OCI-LY7 (cell line): ENCODE results near the gene OR2Z1. TPM values are rescaled to one million over a fixed set of nuclear protein-coding genes. Genes with fewer than 3 reads are reported as not detected.
"Not testable (repeated sequence)": the region's sequence is repeated elsewhere in the genome, so short reads cannot be mapped to it uniquely, and the experiment has no call there.

Experiments used
- BruUV-seq: library from RNA; stranded (reverse); fragments of 400-500 nt; replicated peaks from 2 replicates; lab custom pipeline; 2021; lab: Mats Ljungman, UMichigan
- CTCF ChIA-PET: fragments of 300-600 bp; sonication (Branson Sonifier 250); formaldehyde crosslinking; loops from one replicate; lab custom pipeline; 2022; ENCODE audit warnings: antibody characterized with exemption; ENCODE audit not compliant: unreplicated experiment; lab: Charles Lee
- POLR2A ChIA-PET: fragments of 300-600 bp; sonication (Branson Sonifier 250); formaldehyde crosslinking; loops from one replicate; lab custom pipeline; 2022; ENCODE audit warnings: antibody characterized with exemption; lab: Charles Lee
- DNase-seq: peaks from one replicate; pipeline ENCODE4 v3.0.0-alpha.2; 2015; ENCODE audit warnings: low spot score
- H2AFZ ChIP-seq: fragments of 200-600 bp; sonication (generic), shearing (Covaris generic); 2 replicates; pipeline ENCODE4 v1.6.1; 2014; ENCODE audit warnings: mild to moderate bottlenecking, antibody characterized with exemption, low read length, moderate library complexity
- H3K27ac ChIP-seq: fragments of 200-600 bp; sonication (generic); 2 replicates; pipeline ENCODE4 v1.5.1; 2014; ENCODE audit warnings: mixed run types, low read depth, mild to moderate bottlenecking, moderate library complexity, low read length, inconsistent platforms; ENCODE audit not compliant: poor library complexity, severe bottlenecking
- H3K36me3 ChIP-seq: fragments of 200-600 bp; sonication (generic); 2 replicates; pipeline ENCODE4 v1.6.1; 2014; ENCODE audit warnings: mild to moderate bottlenecking, antibody characterized with exemption, low read length, moderate library complexity, mixed read lengths; ENCODE audit not compliant: insufficient read depth
- H3K4me1 ChIP-seq: fragments of 200-600 bp; sonication (generic); 2 replicates; pipeline ENCODE4 v1.5.1; 2014; ENCODE audit warnings: mild to moderate bottlenecking, low read length; ENCODE audit not compliant: insufficient read depth, poor library complexity, severe bottlenecking
- H3K4me2 ChIP-seq: fragments of 200-600 bp; sonication (generic); 2 replicates; pipeline ENCODE4 v1.6.1; 2014; ENCODE audit warnings: mild to moderate bottlenecking, low read length
- H3K4me3 ChIP-seq: fragments of 200-600 bp; sonication (generic); 2 replicates; pipeline ENCODE4 v1.5.1; 2014; ENCODE audit warnings: mild to moderate bottlenecking, low read depth, low read length; ENCODE audit not compliant: poor library complexity, severe bottlenecking
- H3K79me2 ChIP-seq: fragments of 200-600 bp; sonication (generic); 2 replicates; pipeline ENCODE4 v1.6.1; 2016; ENCODE audit warnings: low read depth, mild to moderate bottlenecking, low read length, moderate library complexity, mixed read lengths; ENCODE audit not compliant: insufficient read depth
- H3K9me2 ChIP-seq: fragments of 200-600 bp; sonication (generic); 2 replicates; pipeline ENCODE4 v1.6.1; 2016; ENCODE audit warnings: mild to moderate bottlenecking, low read length, mixed read lengths; ENCODE audit not compliant: insufficient read depth
- H3K9me3 ChIP-seq: fragments of 200-600 bp; sonication (generic); 2 replicates; pipeline ENCODE4 v1.6.1; 2014; ENCODE audit warnings: mild to moderate bottlenecking, mixed run types, low read length, mixed read lengths
- H4K20me1 ChIP-seq: fragments of 200-600 bp; sonication (generic); 2 replicates; pipeline ENCODE4 v1.6.1; 2014; ENCODE audit warnings: mild to moderate bottlenecking, antibody characterized with exemption, low read length, moderate library complexity, mixed read lengths; ENCODE audit not compliant: insufficient read depth
- CTCF ChIP-seq: fragments of 200-600 bp; sonication (generic); conservative IDR thresholded peaks from 2 replicates; pipeline ENCODE4 v1.5.1; 2014; ENCODE audit warnings: mild to moderate bottlenecking, antibody characterized with exemption, low read length, moderate library complexity, mixed read lengths
- EZH2phosphoT487 ChIP-seq: fragments of 200-600 bp; sonication (generic); IDR thresholded peaks from 2 replicates; pipeline ENCODE4 v1.6.1; 2018; ENCODE audit warnings: low read depth, borderline replicate concordance, mild to moderate bottlenecking, mixed run types, antibody characterized with exemption, low read length, moderate library complexity, mixed read lengths
- intact Hi-C: fragments of 100-400 bp; cut with micrococcal nuclease; formaldehyde crosslinking; loops from one replicate; pipeline ENCODE4 v1.10.0; 2022; ENCODE audit not compliant: unreplicated experiment
- total RNA-seq, 2 experiments: library from RNA; depleted of rRNA in 1 of 2; stranded (reverse); fragments of >200 nt in 1 of 2; shearing (Covaris generic) in 1 of 2; gene quantifications; 2 replicates each; pipeline ENCODE4 v1.2.3, GENCODE V29; 2014 to 2022

Gene OR2Z1
- total RNA-seq, 2 experiments from 2014 or later, result not detected

GRCh38 chr19:8703223-8703622, 18.2 kb upstream of the OR2Z1 start:
- no peaks in the 10 kb centered on the region for H3K9me3 ChIP-seq
- no peaks in the 10 kb centered on the region for H4K20me1 ChIP-seq
- DNase-seq, result no peak
- no peak for TF ChIP-seq CTCF
- TF ChIP-seq EZH2phosphoT487, result no peak
- ChIA-PET CTCF (no interaction called here), POLR2A (no interaction called here)
- no peak overlapping the region for H3K27ac ChIP-seq
- H3K9me2 ChIP-seq, result no peaks in the 10 kb centered on the region
- H3K4me3 ChIP-seq, result no peak overlapping the region
- no peak overlapping the region for H3K4me2 ChIP-seq
- H3K79me2 ChIP-seq, result no peaks in the 10 kb centered on the region
- no TSS peak for BruUV-seq
- intact Hi-C loops, result no loop called here
- H3K36me3 ChIP-seq, result no peaks in the 10 kb centered on the region
- H2AFZ ChIP-seq, result no peak overlapping the region
- H3K4me1 ChIP-seq, result no peaks in the 10 kb centered on the region

- H3K9me2 ChIP-seq, H4K20me1 ChIP-seq, H3K4me3 ChIP-seq, H3K79me2 ChIP-seq, BruUV-seq, H3K4me2 ChIP-seq, H3K27ac ChIP-seq, H2AFZ ChIP-seq, H3K36me3 ChIP-seq, DNase-seq, H3K9me3 ChIP-seq, H3K4me1 ChIP-seq, POLR2A ChIA-PET, CTCF ChIA-PET, intact Hi-C loops: not testable (repeated sequence)
Observed at GRCh38 chr19:8705304-8705703, 16.1 kb upstream of the OR2Z1 start.

- no peak overlapping the region for H2AFZ ChIP-seq
- H3K79me2 ChIP-seq, result no peaks in the 10 kb centered on the region
- H3K4me3 ChIP-seq, result no peak overlapping the region
- H4K20me1 ChIP-seq, result no peaks in the 10 kb centered on the region
- no peaks in the 10 kb centered on the region for H3K4me1 ChIP-seq
- no peak for TF ChIP-seq CTCF
- no peak for TF ChIP-seq EZH2phosphoT487
- no peak for DNase-seq
- H3K9me2 ChIP-seq, result no peaks in the 10 kb centered on the region
- ChIA-PET CTCF (no interaction called here), POLR2A (no interaction called here)
- no TSS peak for BruUV-seq
- H3K9me3 ChIP-seq, result no peaks in the 10 kb centered on the region
- no peaks in the 10 kb centered on the region for H3K36me3 ChIP-seq
- H3K27ac ChIP-seq, result no peak overlapping the region
- no peak overlapping the region for H3K4me2 ChIP-seq
- intact Hi-C loops, result no loop called here
Observed at GRCh38 chr19:8705742-8706141, 15.7 kb upstream of the OR2Z1 start.

GRCh38 chr19:8710337-8710736, 11.1 kb upstream of the OR2Z1 start:
- POLR2A ChIA-PET, H3K4me2 ChIP-seq, H3K4me3 ChIP-seq, CTCF ChIA-PET, H4K20me1 ChIP-seq, H3K79me2 ChIP-seq, BruUV-seq, DNase-seq, H3K36me3 ChIP-seq, H2AFZ ChIP-seq, intact Hi-C loops, H3K4me1 ChIP-seq, H3K9me3 ChIP-seq, H3K9me2 ChIP-seq, H3K27ac ChIP-seq: not testable (repeated sequence)
